Kidney glomerular epithelial cell (primary cell): ENCODE measurements around the gene P2RX1.

Source experiments
- DNase-seq: peaks from one replicate; lab custom pipeline; 2025; lab: John Stamatoyannopoulos, UW

P2RX1 gene

DNA sequence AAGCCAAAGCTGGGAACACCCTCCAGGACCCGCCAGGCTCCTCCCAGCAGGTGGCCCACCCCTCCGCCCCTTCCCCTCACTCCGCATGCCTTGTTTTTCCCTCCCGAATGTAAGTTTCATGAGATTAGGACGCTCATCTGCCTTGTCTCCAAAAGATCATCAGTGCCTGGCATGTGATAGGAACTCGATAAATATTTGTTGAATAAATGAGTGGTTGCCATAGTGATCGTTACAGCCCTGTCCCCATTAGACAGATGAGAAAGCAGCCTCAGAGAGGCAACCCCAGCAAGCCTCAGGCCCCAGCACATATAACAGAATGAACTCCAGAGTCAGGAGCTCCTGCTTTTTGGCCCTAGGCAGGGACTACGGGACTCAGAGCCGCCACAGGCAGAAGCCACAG is 28.5 kb downstream of the P2RX1 start:
- no peak for DNase-seq

DNA sequence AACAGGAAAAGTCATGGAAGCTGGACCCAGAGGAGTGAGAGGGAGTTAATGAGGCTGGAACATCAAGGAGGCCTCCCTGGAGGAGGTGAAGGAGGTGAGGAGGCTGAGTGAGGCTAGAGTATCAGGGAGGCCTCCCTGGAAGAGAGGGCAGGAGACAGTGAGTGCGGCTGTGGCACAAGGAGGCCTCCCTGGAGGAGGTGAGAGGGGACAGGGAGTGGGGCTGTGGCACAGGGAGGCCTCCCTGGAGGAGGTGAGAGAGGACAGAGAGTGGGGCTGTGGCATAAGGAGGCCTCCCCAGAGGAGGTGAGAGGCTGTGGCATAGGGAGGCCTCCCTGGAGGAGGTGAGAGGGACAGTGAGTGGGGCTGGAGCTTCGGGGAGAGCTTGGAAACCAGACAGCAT is 28.9 kb downstream of the P2RX1 start:
- no peak for DNase-seq

DNA sequence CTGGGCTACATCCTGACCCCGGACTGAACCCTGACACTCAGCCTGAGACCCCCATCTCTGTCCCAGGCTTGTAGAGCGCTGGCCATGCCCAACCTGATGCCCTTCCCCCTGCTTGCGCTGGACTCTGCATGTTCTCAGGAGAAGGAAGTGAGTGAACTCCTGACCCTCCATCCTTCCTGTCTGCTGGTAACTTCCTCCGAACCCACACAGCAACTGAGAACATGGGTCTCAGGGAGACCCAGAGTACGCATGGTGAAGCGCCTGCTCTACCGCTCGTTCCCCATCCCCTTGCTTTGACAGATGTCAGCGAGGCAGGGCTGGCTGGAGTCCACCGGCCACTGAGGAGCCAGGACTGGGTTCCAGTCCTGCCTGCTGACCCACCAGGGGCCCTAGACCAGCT is 29.5 kb downstream of the P2RX1 start:
- DNase-seq, result no peak

DNA sequence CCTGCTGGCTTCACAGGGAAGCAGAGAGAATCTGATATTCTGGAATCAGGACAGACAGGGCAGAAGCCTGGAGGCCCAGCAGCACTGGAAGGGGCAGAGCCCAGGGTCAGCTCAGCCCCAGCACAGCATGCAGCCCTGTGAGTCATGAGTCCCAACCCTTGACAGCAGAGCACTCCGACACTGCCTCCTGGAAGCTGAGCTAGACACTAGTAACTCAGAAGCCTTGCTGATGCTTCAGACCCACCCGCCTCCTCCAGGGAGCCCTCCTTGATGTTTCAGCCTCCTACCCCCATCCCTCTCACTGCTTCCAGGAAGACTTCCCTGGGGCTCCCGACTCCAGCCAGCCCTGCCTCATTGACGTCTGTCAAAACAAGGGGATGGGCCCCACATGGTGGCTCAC is 30.3 kb downstream of the P2RX1 start:
- peak; percentile 19 for DNase-seq

DNA sequence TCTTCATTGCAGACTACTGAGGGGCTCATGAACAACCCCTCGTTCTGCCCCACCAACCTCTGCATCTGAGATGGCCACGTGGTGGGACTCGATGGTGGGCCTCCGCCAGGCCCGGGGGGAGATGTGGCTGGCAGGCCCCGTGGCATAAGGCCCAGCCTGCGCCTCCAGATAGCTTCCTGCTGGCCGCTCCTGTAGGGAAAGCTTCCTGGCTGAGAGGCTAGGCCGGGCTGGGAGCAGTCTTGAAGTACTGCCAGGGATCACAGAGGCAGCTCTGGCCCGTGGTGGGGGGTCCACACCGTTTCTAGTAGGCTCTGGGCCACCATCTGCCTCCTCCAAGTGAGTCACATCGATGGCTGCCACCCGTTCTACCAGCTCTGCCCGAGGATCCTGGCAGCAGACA is 31.0 kb downstream of the P2RX1 start:
- DNase-seq, result no peak

DNA sequence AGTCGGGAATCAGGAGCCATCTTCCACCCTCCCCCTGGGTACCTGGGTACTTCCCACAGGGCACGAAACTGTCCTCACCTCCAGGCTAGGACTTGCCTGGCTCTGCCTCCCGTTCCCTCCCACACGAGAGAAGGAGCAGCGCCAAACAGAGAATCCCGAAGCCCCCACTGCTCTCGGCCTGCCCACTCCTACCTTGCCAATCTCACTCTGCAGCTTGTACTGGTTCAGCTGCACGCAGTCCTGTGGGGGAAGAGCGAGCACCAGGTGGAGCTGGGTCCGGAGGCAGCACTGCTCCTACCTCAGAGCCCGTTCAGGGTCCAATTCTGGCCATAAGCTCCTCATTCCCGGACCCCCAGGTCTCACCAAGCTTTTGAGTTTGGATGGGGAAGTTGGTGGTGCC is 32.1 kb downstream of the P2RX1 start:
- no peak for DNase-seq

DNA sequence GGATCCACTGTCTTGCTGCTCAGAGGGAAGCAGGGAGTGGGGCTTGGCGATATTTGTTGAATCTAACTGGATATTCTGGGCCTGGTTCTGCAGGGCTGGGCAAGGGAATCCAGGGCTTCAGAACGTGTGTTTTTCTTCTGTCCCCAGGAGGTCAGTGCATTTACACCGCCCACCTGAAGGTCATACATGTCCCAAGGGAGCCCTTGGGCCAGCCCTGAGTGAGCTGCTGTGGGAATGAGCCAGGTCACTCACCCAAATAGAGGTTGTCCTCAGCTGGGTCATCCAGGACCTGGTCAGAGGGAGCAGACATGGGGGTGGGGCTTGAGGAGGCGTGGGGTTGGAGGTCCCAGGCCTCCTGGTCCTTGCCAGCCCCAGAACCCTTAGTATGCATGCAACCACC is 34.0 kb downstream of the P2RX1 start:
- no peak for DNase-seq

DNA sequence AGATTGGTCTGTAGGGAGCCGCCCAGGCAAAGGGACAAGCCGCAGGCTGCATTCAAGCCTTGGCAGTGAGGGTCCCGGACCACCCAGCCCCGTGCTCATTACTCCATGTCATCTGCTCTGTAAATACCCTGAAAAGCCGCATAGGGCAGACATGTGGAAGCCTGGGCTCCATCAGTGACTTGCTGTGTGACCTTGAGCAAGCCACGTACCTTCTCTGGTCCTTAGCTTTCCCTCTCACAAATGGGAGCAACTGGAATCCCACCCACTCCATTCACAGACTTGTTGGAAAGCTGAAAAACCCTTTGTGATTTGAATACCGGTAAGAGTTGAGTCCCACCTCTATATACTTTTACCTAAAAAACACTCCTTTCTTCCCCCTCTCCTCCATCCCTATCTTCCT is 35.3 kb downstream of the P2RX1 start:
- DNase-seq, result no peak

DNA sequence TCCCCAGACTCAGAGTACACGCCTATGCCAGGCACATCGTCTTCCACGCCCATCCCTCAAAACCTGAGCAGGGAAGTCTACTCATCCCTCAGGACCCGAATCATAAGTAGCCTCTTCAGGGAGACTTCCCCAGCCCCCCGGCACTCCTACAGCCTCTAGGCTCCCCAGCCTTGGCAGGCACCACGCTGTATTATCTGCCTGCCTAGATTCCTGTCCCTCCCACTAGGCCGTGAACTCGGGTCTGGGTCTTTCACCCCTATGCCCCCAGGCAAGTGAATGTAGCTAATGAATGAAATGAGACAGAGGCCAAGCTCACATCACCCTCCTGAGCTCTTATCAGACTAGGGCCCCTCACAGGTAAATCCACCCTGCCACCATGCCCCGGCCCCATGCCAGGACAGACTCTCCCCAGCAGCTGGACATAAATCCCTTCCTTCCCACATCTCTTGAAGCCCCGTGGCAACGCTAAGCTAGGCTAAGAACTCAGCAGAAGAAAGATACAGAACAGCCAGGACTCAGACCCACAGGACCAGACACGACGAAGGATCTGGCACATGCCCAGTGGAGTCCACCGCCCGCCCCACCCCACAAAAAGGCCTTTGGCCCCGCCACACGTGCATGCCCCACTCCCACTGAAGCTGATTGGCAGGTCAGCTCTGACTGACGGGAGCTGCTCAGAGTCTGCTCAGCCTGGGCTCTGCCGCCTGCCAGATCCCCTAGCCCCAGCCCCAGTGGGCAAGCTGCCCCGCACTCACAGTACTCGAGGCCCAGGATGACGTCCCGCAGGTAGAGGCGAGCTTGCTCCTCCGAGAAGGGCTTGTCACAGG is 36.5 kb downstream of the P2RX1 start:
- no peak for DNase-seq

DNA sequence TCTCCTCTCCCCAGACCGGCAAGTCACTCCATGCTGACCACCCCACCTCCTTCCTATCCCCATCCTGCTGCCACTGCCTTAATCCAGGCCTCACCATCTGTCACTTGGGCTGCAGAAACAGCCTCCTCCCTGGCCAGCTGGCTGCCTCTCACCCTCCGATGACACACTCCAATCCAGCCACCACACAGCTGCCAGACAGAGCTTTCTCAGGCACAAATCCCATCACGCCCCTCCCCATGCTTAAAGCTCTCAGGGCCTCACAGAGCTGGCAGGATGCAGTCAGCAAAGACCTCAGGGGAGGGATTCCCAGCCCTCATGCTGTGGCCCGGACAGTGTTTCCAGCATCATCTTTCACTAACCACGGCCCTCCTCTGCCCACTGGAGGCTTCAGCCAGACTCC is 37.1 kb downstream of the P2RX1 start:
- no peak for DNase-seq

DNA sequence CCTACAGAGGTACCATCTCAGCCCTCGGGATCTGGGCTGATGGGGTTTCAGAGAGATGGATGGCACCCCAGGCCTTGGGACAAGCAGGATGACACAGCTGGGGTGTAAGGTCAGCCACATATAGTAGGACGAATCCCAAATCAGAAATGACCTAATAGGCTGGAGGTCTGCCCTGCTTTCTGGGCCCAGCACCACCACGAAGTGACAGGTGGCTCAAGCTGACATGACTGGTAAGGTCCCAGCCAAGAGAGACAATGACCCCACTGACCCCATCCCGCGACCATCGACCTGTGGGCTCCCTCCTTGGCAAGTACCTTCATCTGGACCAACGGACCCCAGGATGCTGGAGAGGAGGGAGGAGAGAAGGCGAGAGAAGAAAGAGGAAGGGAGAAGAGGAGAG is 39.0 kb downstream of the P2RX1 start:
- no peak for DNase-seq

DNA sequence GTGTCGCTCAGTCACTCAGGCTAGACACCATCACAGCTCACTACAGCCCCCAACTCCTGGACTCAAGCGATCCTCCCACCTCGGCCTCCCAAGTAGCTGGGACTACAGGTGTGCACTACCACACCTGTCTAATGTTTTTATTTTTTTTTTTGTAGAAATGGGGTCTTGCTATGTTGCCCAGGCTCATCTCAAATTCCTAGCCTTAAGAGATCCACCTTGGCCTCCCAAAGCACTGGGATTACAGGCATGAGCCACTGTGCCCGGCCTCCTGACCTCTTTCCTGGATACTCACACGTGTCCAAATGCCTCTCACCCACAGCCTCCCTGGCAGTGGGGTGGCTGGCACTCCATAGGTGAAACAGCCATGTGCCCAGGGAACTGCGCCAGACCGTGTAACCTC is 40.9 kb downstream of the P2RX1 start:
- DNase-seq, result no peak

DNA sequence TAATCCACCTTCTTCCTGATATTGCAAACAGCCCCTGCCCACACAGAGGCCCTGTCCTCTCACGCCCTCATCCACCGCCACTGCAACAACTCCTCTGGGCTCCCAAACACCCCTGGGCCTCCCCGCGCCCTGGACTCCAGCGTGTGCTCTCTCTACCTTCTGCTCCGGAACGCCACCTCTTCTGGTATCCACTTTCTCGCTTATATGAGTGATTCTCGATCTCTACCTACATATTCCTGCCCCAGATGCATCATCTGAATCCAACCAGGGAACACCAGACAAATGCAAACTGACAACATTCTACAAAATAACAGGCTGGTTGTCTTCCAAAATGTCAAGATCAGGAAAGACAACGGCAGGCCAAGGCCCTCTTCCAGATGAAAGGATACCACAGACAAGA is 42.4 kb downstream of the P2RX1 start:
- no peak for DNase-seq

DNA sequence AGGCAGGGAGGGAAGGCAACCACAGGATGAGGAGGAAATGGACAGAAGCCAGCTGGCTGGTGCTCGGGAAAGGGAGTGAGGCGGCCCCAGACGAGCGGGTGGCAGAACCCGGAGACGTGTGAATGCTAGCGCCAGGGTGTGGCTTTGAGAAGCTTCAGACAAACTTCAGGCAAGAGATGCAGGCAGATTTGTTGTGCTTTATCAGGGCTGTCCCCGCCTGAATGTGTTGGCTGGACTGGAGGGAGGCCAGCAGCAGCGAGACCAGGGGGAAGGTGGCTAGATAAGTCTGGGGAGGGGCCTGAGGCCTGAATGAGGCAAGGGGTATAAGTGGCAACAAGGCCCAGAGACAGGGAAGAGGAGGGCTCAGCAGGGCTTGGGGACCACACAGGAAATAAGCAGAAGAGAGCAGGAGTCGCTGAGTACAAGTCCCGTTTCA is 45.4 kb downstream of the P2RX1 start:
- no peak for DNase-seq

DNA sequence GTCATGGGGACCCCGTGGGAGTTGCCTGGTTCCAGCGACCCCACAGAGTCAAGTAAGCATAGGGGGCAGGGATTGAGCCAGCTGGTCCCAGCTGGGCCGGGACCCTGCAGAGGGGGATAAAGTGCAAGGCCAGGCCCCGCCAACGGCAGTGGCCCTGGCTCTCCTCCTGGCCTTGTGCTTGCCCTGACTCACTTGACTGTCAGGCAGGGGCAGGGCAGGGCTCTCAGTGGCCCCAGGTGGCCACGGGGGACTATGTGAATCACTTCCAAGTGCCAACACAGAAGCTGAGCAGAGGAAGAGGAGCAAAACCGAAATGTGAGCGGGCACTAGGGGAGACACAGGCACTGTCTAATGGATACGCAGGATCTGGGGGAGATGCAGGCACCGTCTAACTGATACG is 48.7 kb downstream of the P2RX1 start:
- no peak for DNase-seq

DNA sequence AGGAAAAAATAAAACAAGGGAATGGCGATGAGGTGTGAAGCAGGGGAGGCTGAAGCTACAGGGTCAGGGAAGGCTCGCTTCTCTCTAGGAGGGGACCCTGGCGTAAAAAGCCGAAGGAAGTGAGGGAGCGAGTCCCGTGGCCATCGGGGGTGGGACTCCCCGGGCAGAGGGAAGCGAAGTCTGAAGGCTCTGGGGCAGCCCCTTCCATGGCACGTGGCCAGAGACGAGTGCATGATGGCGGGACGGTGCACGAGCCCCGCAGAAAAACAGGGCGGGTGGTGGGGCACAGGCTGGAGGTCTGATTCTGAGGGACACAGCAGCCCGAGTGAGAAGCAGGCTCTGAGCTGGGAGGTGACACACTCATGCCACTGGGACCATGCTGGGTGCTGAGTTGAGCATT is 49.2 kb downstream of the P2RX1 start:
- DNase-seq, result no peak

DNA sequence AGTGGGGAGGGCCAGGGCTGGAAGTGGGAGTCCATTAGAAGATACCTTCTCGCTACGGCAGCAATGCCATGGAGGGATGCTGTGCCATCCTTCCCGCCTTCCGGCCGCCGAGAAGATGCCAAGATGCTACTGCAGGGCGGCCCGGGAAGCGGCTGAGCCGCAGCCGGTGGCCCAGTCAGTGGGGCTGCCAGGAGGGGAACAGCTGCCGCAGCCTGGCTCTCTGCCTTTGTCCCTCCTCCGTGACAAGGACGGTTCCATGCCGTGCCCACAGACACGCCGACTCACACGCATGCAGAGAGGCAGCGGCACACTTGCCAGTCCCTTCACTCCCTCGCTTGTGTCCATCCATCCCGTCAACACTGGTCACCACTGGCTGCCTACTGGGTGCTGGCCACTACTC is 50.0 kb downstream of the P2RX1 start:
- no peak for DNase-seq

DNA sequence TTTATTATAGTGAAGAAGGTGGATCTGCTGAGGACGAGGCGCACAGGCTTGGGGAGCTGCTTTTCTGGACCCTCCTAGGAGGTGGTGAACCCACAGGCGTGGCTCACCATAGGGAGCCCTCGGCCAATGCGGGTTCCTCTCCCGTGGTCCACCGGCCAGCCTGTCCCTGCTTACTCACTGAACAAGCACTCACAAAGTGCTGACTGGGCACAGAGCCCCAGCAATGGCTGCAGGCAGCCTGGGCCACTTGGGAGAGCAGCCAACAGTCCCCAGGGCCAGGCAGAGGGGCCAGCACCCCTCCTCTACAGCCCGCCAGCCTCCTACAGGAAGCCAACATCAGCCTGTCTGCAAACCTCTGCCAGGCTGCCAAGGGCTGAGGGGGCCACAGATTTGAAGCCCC is 51.1 kb downstream of the P2RX1 start:
- no peak for DNase-seq

DNA sequence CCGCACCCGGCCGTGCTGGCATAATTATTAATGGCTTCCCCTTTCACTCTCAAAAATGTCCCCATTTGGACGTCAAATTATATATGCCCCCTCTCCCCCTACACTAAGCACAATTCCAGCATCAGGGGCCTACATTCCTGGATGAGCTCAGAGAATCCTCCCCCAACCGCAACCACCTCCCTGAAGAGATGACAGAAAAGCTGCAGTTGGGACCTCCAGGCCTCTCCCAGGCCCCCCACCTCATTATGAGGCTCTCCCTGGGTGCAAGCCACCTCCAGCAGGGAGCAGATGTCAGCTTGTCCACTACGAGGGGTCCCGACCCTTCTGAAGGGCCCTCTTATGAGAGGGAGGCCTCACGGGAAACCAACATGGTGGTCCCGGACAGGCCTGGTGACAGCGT is 51.7 kb downstream of the P2RX1 start:
- DNase-seq, result no peak

DNA sequence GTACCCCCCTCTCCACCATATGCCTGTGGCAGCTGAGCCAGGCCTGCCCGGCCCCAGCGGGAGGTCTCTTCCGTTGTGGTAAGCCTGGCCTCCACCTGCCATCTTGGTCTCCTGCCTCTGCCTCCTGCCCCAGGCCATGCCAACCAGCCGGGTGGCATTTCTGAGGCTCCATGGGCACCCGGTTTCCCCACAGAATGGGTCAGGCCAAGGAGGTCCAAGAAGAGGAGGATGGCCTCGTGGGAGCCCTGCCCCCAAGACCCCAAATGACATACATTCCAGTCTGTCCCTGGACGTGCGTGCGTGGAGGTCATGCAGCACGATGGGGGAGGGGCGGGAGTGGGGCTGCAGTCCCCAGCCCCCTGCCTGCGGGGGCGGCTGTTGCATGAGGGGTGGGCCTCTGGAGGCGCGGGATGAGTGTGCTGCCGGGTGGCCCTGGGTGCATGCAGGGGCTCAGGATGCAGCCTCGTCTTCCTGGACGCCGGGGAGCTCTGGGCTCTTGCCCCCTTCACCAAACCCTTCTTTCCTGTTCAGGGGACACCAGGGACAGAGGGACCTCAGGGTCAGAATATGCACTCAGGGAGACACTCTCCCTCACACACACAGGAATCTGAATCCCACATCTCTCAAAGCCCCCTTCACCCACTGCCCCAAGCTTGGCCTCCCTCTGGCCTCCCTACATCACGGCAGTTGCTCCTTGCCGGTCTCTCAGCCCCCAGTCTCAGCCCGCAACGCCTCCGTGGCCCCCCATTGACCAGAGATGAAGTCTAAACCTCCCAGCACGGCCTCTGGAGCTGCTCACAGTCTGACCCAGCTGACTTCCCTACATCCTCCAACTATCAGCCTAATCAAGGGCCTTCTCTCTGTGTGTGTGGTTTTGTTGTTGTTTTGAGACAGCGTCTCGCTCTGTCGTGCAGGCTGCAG is 54.2 kb downstream of the P2RX1 start:
- no peak for DNase-seq

DNA sequence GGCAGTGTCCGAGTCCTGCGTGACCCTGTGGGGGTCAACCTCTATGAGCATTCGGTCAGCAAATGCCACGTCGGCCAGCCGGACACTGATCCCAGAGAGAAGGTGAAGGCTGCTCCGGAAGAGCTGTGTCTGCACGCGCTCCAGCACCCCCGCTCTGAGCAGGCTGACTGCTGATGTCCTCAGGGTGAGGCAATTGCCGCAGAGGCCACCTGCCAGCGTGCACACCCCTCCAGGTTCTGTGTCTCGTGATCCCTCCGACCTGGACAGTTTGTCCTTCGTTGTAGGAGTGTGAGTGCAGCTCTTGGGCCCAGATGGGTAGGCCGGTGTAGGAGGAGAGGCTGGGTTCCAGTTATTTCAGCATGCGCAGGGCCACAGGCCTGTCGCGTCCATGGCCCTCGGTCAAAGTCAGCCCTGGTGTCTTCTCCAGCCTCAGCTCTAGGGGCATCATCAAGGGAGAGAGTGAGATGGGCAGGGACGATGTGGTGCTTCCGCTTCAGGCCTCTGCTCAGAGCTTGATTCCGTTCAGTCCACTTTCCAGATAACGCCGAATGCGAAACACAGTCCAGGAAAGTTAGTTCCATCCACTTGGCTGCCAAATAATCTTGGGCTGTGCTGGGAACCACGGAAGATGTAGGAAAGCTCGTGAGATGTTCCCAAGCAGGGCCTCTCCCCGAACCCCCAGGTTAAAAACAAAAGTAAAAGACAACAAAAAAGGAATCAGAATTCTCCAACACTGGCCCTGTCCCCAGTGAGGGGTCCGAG is 55.1 kb downstream of the P2RX1 start:
- no peak for DNase-seq

DNA sequence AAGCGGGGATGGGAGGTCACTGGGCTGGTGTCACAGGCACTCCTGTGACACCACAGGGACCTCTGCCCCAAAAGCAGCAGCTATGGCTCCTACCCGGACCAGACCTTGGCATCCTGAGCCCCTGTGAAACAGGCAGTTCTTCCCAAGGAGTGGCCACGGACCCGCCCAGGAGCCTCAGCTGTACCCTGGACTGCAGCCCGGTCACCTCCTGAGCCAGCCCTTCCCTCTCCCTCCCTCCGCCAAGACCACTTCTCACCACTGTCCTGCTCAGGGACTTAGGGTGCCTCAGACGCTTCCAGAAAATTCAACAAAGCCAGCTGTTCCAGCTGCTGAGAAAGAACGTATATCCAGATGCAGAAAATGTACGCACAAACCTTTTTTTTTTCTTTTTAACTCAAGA is 56.3 kb downstream of the P2RX1 start:
- DNase-seq, result no peak
